ENCODE results near the gene KDM1A.

KDM1A gene

DNA sequence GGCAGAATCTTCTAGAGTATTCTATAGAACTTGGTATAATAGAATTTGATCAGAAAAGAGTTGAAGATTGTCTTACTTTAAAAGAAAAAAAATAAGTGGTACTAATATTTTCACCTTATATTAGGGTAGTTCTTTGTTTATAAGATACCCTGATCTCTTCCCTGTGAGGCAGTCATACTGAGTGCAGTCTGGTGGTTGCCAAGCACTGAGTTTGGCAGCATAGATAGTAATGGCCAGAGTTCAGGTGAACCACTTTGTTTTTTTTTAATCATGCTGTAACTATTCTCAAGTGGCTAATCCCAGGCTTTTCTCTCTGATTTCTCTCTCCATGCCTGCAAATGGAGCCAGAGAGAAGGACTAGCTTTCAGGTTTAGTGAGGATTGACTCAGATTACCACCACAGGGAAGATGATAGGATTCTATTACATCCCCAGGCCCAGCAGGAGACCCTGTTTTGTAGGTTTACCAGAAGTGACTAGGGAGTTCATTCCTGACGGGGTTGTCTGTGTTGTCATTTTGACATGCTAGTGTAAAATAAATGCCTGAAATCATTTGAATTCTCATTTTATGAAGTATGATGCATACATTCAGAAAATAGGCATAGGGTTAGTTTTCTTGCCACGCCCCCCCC, 16.7 kb downstream of the KDM1A start:
- no peak for TF ChIP-seq PAX5 (IDR thresholded peaks at IDR 0.05; ENCODE audit: insufficient read depth, low read length, severe bottlenecking)
- TF ChIP-seq POLR2AphosphoS5 (IDR thresholded peaks at IDR 0.05; ENCODE audit: low read depth, low read length), result no peak
- no peak for TF ChIP-seq POLR2A (IDR thresholded peaks at IDR 0.05; ENCODE audit: low read depth, low read length)
- no peak for TF ChIP-seq TAF1 (IDR thresholded peaks at IDR 0.05; ENCODE audit: low read depth, low read length)
- no peak for TF ChIP-seq POU2F2 (IDR thresholded peaks at IDR 0.05; ENCODE audit: low read depth, low read length)
- TF ChIP-seq SPI1 (IDR thresholded peaks at IDR 0.05; ENCODE audit: low read depth, low read length), result no peak
- DNase-seq (ENCODE audit: insufficient read length, low spot score) (no peak), FAIRE-seq (no peak)

DNA sequence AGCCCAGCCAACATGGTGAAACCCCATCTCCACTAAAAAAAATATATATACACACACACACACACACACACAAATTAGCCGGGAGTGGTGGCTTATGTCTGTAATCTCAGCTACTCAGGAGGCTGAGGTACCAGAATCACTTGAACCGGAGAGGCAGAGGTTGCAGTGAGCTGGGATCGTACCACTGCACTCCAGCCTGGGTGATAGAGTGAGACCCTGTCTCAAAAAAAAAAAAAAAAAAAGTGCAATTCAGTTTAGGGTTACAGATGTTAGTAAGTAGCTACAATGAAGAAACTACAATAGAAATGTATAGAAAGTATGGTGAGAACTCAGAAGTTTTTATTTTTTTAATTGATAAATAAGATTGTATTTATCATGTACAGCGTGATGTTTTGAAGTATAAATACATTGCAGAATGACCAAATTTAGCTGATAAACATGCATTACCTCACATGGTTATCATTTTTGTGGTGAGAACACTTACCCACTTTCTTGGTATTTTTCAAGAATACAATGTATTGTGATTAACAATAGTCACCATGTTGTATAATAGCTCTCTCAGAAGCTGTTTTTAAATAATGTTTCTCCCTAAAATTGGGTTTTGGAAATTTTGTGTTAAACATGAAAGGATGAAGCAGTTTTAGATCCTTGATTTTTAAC, 17.9 kb downstream of the KDM1A start:
- FAIRE-seq (no peak), DNase-seq (ENCODE audit: insufficient read length, low spot score) (no peak)
- TF ChIP-seq POLR2A (IDR thresholded peaks at IDR 0.05; ENCODE audit: low read depth, low read length) (no peak), PAX5 (IDR thresholded peaks at IDR 0.05; ENCODE audit: insufficient read depth, low read length, severe bottlenecking) (no peak), TAF1 (IDR thresholded peaks at IDR 0.05; ENCODE audit: low read depth, low read length) (no peak), POU2F2 (IDR thresholded peaks at IDR 0.05; ENCODE audit: low read depth, low read length) (no peak), SPI1 (IDR thresholded peaks at IDR 0.05; ENCODE audit: low read depth, low read length) (no peak), POLR2AphosphoS5 (IDR thresholded peaks at IDR 0.05; ENCODE audit: low read depth, low read length) (no peak)

DNA sequence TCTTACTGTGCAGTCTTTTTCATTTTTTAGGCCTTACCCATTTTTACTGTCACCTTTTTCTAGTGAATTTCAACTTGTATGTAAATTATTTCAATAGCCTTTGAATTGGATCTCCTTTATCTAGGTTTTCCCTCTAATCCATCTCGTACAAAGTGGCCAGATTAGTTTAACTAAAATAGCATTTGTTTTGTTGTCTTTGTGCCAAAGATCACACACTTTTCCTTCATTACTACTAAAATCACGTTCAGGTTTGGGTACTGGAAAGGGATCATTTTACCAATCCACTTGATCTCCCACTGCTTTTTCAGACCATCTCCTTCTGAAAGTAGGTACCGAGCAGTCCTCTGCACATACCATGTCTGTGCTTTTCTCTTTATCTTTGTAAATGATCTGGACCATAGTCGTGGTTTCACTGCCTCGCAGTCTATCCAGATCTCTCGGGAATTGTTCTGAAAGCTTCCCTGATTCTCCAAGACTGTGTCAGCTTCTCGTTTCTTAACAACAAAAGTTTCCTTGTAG, 20.1 kb downstream of the KDM1A start:
- FAIRE-seq (no peak), DNase-seq (ENCODE audit: insufficient read length, low spot score) (no peak)
- TF ChIP-seq PAX5 (IDR thresholded peaks at IDR 0.05; ENCODE audit: insufficient read depth, low read length, severe bottlenecking) (no peak), POLR2A (IDR thresholded peaks at IDR 0.05; ENCODE audit: low read depth, low read length) (no peak), SPI1 (IDR thresholded peaks at IDR 0.05; ENCODE audit: low read depth, low read length) (no peak), POLR2AphosphoS5 (IDR thresholded peaks at IDR 0.05; ENCODE audit: low read depth, low read length) (no peak), TAF1 (IDR thresholded peaks at IDR 0.05; ENCODE audit: low read depth, low read length) (no peak)

DNA sequence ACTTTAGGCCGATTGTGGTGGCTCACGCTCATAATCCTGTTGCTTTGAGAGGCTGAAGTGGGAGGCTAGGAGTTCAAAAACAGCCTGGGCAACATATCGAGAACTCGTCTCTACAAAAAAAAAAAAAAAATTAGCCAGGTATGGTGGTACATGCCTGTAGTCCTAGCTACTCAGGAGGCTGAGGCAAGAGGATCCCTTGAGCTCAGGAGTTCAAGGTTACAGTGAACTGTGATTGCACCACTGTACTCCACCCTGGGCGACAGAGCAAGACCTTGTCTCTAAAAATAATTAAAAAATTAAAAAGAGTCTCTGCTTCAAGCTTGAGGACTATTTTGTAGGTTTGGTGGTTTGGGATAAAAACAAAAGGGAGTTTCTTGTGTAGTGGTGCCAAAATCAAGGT, 21.2 kb downstream of the KDM1A start:
- DNase-seq (ENCODE audit: insufficient read length, low spot score) (no peak), FAIRE-seq (no peak)
- TF ChIP-seq POLR2AphosphoS5 (IDR thresholded peaks at IDR 0.05; ENCODE audit: low read depth, low read length) (no peak), TAF1 (IDR thresholded peaks at IDR 0.05; ENCODE audit: low read depth, low read length) (no peak), POLR2A (IDR thresholded peaks at IDR 0.05; ENCODE audit: low read depth, low read length) (no peak), POU2F2 (IDR thresholded peaks at IDR 0.05; ENCODE audit: low read depth, low read length) (no peak), SPI1 (IDR thresholded peaks at IDR 0.05; ENCODE audit: low read depth, low read length) (no peak), PAX5 (IDR thresholded peaks at IDR 0.05; ENCODE audit: insufficient read depth, low read length, severe bottlenecking) (no peak)

DNA sequence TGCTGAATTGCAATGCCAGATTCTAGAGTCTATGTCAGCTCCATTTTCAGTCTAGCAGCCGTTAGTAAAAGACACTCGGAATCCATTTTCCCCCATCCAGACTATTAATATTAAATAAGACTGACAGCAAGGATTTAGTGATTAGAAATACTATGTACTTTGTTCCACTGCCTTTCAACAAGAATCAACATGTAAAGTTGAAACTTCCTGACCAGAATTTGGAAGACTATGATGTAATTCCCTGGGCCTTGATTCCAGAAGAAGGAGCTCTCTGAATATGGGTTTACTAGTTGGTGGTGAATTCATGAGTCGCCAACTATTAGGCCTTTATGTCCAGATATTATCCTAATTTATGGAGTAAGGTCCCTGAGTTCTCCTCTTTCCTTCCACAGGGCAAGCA, 24.8 kb downstream of the KDM1A start:
- FAIRE-seq (no peak), DNase-seq (ENCODE audit: insufficient read length, low spot score) (no peak)
- TF ChIP-seq POU2F2 (IDR thresholded peaks at IDR 0.05; ENCODE audit: low read depth, low read length), result no peak
- TF ChIP-seq SPI1 (IDR thresholded peaks at IDR 0.05; ENCODE audit: low read depth, low read length), result no peak

DNA sequence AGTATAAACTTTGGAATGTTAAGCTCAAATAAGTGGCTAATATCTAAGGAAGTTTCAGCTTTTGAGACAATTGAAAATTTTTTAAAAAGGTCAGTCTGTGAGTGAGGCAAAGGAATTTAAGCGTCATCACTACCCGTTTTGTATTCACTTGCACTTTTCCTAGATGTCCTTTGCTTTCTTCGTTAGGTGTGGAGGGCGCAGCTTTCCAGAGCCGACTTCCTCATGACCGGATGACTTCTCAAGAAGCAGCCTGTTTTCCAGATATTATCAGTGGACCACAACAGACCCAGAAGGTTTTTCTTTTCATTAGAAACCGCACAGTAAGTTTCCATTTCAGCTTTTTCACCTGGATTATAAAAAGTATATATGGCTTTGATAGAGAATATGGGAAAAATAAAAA, 30.9 kb downstream of the KDM1A start:
- TF ChIP-seq POLR2A (IDR thresholded peaks at IDR 0.05; ENCODE audit: low read depth, low read length), result no peak
- TF ChIP-seq PAX5 (IDR thresholded peaks at IDR 0.05; ENCODE audit: insufficient read depth, low read length, severe bottlenecking), result no peak
- TF ChIP-seq POU2F2 (IDR thresholded peaks at IDR 0.05; ENCODE audit: low read depth, low read length), result no peak
- TF ChIP-seq TAF1 (IDR thresholded peaks at IDR 0.05; ENCODE audit: low read depth, low read length), result no peak
- TF ChIP-seq SPI1 (IDR thresholded peaks at IDR 0.05; ENCODE audit: low read depth, low read length), result no peak
- TF ChIP-seq POLR2AphosphoS5 (IDR thresholded peaks at IDR 0.05; ENCODE audit: low read depth, low read length), result no peak
- no peak for DNase-seq (ENCODE audit: insufficient read length, low spot score)
- no peak for FAIRE-seq

DNA sequence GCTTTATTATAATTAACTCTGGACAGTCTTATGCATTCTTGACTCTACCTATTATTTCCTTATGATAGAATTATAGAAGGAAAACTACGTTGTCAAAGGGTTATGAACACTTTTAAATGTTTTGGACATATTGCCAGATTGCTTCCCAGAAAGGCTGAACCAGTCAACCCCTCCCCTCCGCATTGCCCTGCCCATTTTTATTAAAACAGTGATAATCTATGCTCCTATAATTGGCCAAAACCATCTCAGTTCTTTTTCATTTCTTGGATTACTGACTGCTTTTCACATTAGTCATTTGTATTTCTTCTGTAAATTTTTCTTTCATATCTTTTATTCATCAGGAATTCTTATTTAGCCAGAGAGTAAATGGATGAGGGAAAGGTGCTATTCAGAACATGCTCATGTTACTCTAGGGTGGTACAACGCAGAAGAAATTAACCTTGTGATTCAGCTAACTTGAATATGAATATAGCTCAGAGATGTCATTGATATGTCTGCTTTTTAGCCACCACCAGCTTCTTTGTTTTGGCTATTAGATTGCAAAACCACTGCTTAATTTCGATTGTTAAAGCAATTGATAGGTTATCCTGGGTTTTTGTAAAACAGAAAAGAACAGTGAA, 32.1 kb downstream of the KDM1A start:
- DNase-seq (ENCODE audit: insufficient read length, low spot score), result no peak
- no peak for FAIRE-seq

DNA sequence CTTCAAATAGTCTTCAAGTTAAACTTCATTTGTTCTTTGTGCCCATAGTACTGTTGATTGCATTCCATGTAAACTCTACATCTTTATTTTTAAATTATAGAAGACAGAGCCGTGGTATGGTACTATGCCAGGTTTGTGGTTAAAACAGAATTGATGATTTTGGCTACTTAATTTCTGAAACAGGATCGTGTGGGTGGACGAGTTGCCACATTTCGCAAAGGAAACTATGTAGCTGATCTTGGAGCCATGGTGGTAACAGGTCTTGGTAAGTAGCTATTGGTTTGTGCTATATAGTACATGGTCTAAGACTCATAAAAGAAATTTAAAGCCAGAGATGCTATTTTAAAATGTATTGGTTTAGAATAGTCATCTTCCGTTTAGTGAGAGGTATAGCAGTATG, 38.0 kb downstream of the KDM1A start:
- no peak for FAIRE-seq
- DNase-seq (ENCODE audit: insufficient read length, low spot score), result no peak
- TF ChIP-seq POLR2A (IDR thresholded peaks at IDR 0.05; ENCODE audit: low read depth, low read length) (no peak), POU2F2 (IDR thresholded peaks at IDR 0.05; ENCODE audit: low read depth, low read length) (no peak), SPI1 (IDR thresholded peaks at IDR 0.05; ENCODE audit: low read depth, low read length) (no peak), TAF1 (IDR thresholded peaks at IDR 0.05; ENCODE audit: low read depth, low read length) (no peak), POLR2AphosphoS5 (IDR thresholded peaks at IDR 0.05; ENCODE audit: low read depth, low read length) (no peak), PAX5 (IDR thresholded peaks at IDR 0.05; ENCODE audit: insufficient read depth, low read length, severe bottlenecking) (no peak)

More for the DNA sequence above, 32.1 kb downstream of the KDM1A start:
- TF ChIP-seq PAX5 (IDR thresholded peaks at IDR 0.05; ENCODE audit: insufficient read depth, low read length, severe bottlenecking) (no peak), POU2F2 (IDR thresholded peaks at IDR 0.05; ENCODE audit: low read depth, low read length) (no peak), SPI1 (IDR thresholded peaks at IDR 0.05; ENCODE audit: low read depth, low read length) (no peak), TAF1 (IDR thresholded peaks at IDR 0.05; ENCODE audit: low read depth, low read length) (no peak), POLR2A (IDR thresholded peaks at IDR 0.05; ENCODE audit: low read depth, low read length) (no peak)

DNA sequence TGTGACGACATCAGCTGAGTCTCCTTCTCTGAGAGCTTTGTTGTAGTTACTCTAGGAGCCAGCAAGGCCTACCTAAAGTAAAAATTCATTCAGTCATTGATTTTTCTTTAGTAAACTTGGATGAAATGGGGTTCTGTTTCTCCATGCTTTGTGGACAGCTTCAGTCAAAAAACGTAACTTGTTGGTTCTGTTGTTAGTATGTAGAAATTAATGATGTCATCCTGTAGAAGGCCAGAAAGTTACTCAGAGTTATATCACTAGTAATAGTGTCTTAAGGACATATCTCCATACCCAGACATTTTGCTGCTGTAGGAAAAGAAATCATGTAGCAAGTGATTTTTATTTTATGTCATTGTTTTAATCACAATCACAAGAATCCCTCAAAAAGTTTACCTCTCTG, 43.0 kb downstream of the KDM1A start:
- FAIRE-seq (no peak), DNase-seq (ENCODE audit: insufficient read length, low spot score) (no peak)
- TF ChIP-seq POU2F2 (IDR thresholded peaks at IDR 0.05; ENCODE audit: low read depth, low read length), result no peak
- TF ChIP-seq POLR2A (IDR thresholded peaks at IDR 0.05; ENCODE audit: low read depth, low read length), result no peak
- no peak for TF ChIP-seq POLR2AphosphoS5 (IDR thresholded peaks at IDR 0.05; ENCODE audit: low read depth, low read length)
- no peak for TF ChIP-seq PAX5 (IDR thresholded peaks at IDR 0.05; ENCODE audit: insufficient read depth, low read length, severe bottlenecking)
- no peak for TF ChIP-seq TAF1 (IDR thresholded peaks at IDR 0.05; ENCODE audit: low read depth, low read length)
- TF ChIP-seq SPI1 (IDR thresholded peaks at IDR 0.05; ENCODE audit: low read depth, low read length), result no peak

Data from GM12891 (cell line).